Neuronal stem cell (in vitro differentiated cells): ENCODE results near the gene ADGRE1.

Experiments used
- DNase-seq: peaks from one replicate; pipeline ENCODE4 v3.0.0-alpha.2; 2013; ENCODE audit warnings: low spot score
- H2AFZ ChIP-seq: one replicate; pipeline ENCODE4 v1.6.1; 2013; ENCODE audit warnings: mild to moderate bottlenecking, low read length, inconsistent platforms
- H2AK5ac ChIP-seq: 2 replicates; pipeline ENCODE4 v1.6.1; 2013; ENCODE audit warnings: low read depth, mild to moderate bottlenecking, inconsistent platforms, low read length, moderate library complexity, mixed read lengths
- H2BK120ac ChIP-seq: 2 replicates; pipeline ENCODE4 v1.6.1; 2013; ENCODE audit warnings: low read depth, mild to moderate bottlenecking, inconsistent platforms, low read length, moderate library complexity, mixed read lengths
- H2BK12ac ChIP-seq: one replicate; pipeline ENCODE4 v1.6.1; 2013; ENCODE audit warnings: low read length, inconsistent platforms
- H2BK15ac ChIP-seq: 2 replicates; pipeline ENCODE4 v1.6.1; 2013; ENCODE audit warnings: mild to moderate bottlenecking, low read length, inconsistent platforms, mixed read lengths
- H2BK5ac ChIP-seq: one replicate; pipeline ENCODE4 v1.6.1; 2013; ENCODE audit warnings: inconsistent platforms, mild to moderate bottlenecking, low read length, moderate library complexity
- H3K14ac ChIP-seq: one replicate; pipeline ENCODE4 v1.6.1; 2013; ENCODE audit warnings: low read length, inconsistent platforms
- H3K18ac ChIP-seq: 2 replicates; pipeline ENCODE4 v1.6.1; 2013; ENCODE audit warnings: low read length, inconsistent platforms
- H3K23ac ChIP-seq: 2 replicates; pipeline ENCODE4 v1.6.1; 2013; ENCODE audit warnings: low read depth, mild to moderate bottlenecking, mixed read lengths, low read length, inconsistent platforms; ENCODE audit not compliant: poor library complexity
- H3K27ac ChIP-seq: replicated peaks from 3 replicates; pipeline ENCODE4 v1.5.1; 2013; ENCODE audit warnings: low read length, inconsistent platforms
- H3K27me3 ChIP-seq, 3 experiments: 2 replicates each; pipeline ENCODE4 v1.6.1; 2013; ENCODE audit warnings: low read length in 3 of 3, mild to moderate bottlenecking in 2 of 3, inconsistent platforms in 1 of 3, low read depth in 1 of 3, mixed read lengths in 1 of 3, moderate library complexity in 1 of 3; ENCODE audit not compliant: control insufficient read depth in 3 of 3, insufficient read depth in 3 of 3
- H3K36me3 ChIP-seq, 2 donors: replicated peaks in 1 of 2; 2 replicates each; pipeline ENCODE4 v1.6.1; 2013; ENCODE audit warnings: low read length in 2 of 2; ENCODE audit not compliant: control insufficient read depth in 2 of 2, insufficient read depth in 2 of 2
- H3K4ac ChIP-seq: 2 replicates; pipeline ENCODE4 v1.6.1; 2013; ENCODE audit warnings: inconsistent platforms, mild to moderate bottlenecking, low read length, moderate library complexity
- H3K4me1 ChIP-seq, 2 donors: 1 replicate in 1 of 2; 2 replicates in 1 of 2; pipeline ENCODE4 v1.6.1; 2013; ENCODE audit warnings: low read length in 2 of 2, low read depth in 1 of 2; ENCODE audit not compliant: control insufficient read depth in 2 of 2, insufficient read depth in 1 of 2
- H3K4me2 ChIP-seq: one replicate; pipeline ENCODE4 v1.6.1; 2013; ENCODE audit warnings: mild to moderate bottlenecking, low read length, inconsistent platforms; ENCODE audit not compliant: insufficient read depth, poor library complexity, severe bottlenecking
- H3K4me3 ChIP-seq, 2 donors: 2 replicates each; pipeline ENCODE4 v1.5.1; 2013; ENCODE audit warnings: low read length in 2 of 2, mild to moderate bottlenecking in 2 of 2, inconsistent platforms in 1 of 2, moderate library complexity in 1 of 2
- H3K79me1 ChIP-seq: one replicate; pipeline ENCODE4 v1.6.1; 2013; ENCODE audit warnings: low read depth, mild to moderate bottlenecking, inconsistent platforms, low read length, moderate library complexity
- H3K9ac ChIP-seq: one replicate; pipeline ENCODE4 v1.6.1; 2013; ENCODE audit warnings: mild to moderate bottlenecking, low read depth, low read length, inconsistent platforms; ENCODE audit not compliant: poor library complexity
- H3K9me3 ChIP-seq, 2 donors: replicated peaks in 1 of 2; 2 replicates each; pipeline versions ENCODE3 to v1.6.1; 2013; ENCODE audit warnings: low read length in 2 of 2, mild to moderate bottlenecking in 2 of 2, inconsistent platforms in 1 of 2, low read depth in 1 of 2, mixed read lengths in 1 of 2, moderate library complexity in 1 of 2; ENCODE audit not compliant: control insufficient read depth in 2 of 2, insufficient read depth in 1 of 2
- H4K8ac ChIP-seq: one replicate; pipeline ENCODE4 v1.6.1; 2013; ENCODE audit warnings: low read depth, mild to moderate bottlenecking, inconsistent platforms, low read length, moderate library complexity
- H4K91ac ChIP-seq: one replicate; pipeline ENCODE4 v1.6.1; 2013; ENCODE audit warnings: low read length, low read depth, mild to moderate bottlenecking, inconsistent platforms; ENCODE audit not compliant: poor library complexity
- WGBS, 2 donors: extraction: QIAGEN DNeasy Blood & Tissue Kit; methylation state at CpG; one replicate each; pipeline ENCODE4 v1.1.7; 2013; ENCODE audit warnings: missing lambda C conversion rate in 2 of 2, mixed read lengths in 1 of 2; ENCODE audit not compliant: insufficient read length in 2 of 2, insufficient replicate concordance in 1 of 2; ENCODE audit errors: extremely low coverage in 2 of 2; 5-methylcytosine and 5-hydroxymethylcytosine counted together

The ADGRE1 gene

DNA sequence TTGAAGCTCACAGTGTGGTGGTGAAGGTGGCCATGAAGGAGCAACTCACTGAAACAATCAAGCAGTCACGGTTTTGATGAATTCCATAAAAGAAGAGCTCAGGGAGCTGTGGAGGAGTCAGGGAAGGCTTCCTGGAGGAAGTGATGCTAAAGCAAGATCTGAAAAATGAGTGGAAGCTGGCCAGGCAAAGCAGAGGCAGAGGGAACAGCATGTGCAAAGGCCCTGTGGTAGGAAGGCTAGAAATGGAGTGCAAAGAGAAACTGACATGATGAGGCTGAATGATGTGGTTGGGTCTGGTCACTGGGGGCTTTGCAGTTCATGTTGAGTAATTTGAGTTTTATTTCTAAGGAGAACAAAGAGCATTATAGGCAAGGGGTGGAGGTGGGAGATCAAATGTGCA is 6.9 kb downstream of the ADGRE1 start:
- Histone ChIP-seq H3K4me3 (no peak overlapping the region), H2AFZ (no peak overlapping the region), H2BK5ac (no peak overlapping the region), H3K4me2 (no peak overlapping the region), H2BK12ac (no peak overlapping the region), H3K18ac (no peak overlapping the region), H3K23ac (no peak overlapping the region), H3K4ac (no peak overlapping the region), H3K14ac (no peak overlapping the region), H3K9me3 (peaks cover 0 to 24% of the 10 kb centered on the region in 2 donors), H3K79me1 (no peaks in the 10 kb centered on the region), H3K9ac (no peak overlapping the region), H3K27ac (no peak overlapping the region), H2BK120ac (no peak overlapping the region), H4K91ac (no peak overlapping the region), H3K4me1 (no peaks in the 10 kb centered on the region), H3K27me3 (no peaks in the 10 kb centered on the region), H2BK15ac (no peak overlapping the region), H4K8ac (no peak overlapping the region), H2AK5ac (no peak overlapping the region), H3K36me3 (no peaks in the 10 kb centered on the region)
- WGBS, 2 donors = no CpG with 5 or more reads among the region's 1 CpG
- no peak for DNase-seq

DNA sequence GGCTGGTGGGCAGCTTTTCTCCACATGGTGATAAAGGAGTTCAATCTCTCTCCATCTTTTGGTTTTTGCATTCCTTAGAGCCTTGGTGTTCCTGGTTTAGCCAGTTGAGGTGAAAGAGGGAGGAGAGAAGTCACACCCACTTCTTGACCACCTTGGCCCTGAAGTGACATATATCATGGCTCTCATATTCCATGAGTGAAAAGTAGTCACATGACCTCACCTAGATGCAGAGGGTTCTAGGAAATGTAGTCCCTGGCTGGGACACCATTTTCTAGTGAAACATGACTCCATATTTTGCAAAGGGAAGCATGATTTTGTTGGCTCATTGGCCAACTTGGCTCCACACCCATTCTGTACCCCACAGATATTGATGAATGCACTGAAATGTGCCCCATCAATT is 16.1 kb downstream of the ADGRE1 start:
- no peak overlapping the region for H2BK120ac ChIP-seq
- H3K27me3 ChIP-seq = no peaks in the 10 kb centered on the region
- H3K9me3 ChIP-seq = peaks cover 0 to 34% of the 10 kb centered on the region in 2 donors
- no peak overlapping the region for H4K91ac ChIP-seq
- DNase-seq = no peak
- no peak overlapping the region for H3K4me3 ChIP-seq
- no peaks in the 10 kb centered on the region for H3K79me1 ChIP-seq
- H3K9ac ChIP-seq = no peak overlapping the region
- no peak overlapping the region for H2BK15ac ChIP-seq
- H3K14ac ChIP-seq = no peak overlapping the region
- no peak overlapping the region for H4K8ac ChIP-seq
- H3K23ac ChIP-seq = no peak overlapping the region
- H3K4ac ChIP-seq = no peak overlapping the region
- H2BK12ac ChIP-seq = no peak overlapping the region
- no peaks in the 10 kb centered on the region for H3K4me1 ChIP-seq
- H2AFZ ChIP-seq = no peak overlapping the region
- H3K18ac ChIP-seq = no peak overlapping the region
- H3K4me2 ChIP-seq = no peak overlapping the region
- no peak overlapping the region for H2AK5ac ChIP-seq
- peaks cover 0 to 3% of the 10 kb centered on the region in 2 donors for H3K36me3 ChIP-seq
- H2BK5ac ChIP-seq = no peak overlapping the region
- no peak overlapping the region for H3K27ac ChIP-seq

DNA sequence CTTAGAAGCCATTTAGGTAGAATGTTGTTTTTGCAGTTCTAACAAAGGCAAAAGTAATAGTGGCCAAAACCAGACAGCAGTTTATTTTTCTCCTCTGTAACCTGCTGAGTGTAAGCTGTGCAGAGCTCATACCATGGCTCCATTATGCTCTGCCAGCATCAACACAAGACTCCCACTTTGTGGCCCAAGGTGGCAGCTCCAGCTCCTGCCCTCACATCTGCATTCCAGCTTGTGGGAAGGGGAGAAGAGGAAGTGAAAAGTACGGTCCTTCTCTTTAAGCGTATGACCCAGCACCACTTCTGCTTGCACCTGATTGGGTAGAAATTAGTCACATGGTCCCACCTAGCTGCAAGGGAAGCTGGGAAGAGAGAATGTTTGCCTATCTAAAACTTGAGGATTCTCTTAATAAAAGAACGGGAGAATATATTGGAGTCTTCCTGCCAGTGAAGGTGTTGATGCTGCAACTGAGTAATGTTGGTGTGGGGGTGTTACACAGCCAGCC is 19.2 kb downstream of the ADGRE1 start:
- H3K9me3 ChIP-seq = peaks cover 0 to 26% of the 10 kb centered on the region in 2 donors
- DNase-seq = no peak

DNA sequence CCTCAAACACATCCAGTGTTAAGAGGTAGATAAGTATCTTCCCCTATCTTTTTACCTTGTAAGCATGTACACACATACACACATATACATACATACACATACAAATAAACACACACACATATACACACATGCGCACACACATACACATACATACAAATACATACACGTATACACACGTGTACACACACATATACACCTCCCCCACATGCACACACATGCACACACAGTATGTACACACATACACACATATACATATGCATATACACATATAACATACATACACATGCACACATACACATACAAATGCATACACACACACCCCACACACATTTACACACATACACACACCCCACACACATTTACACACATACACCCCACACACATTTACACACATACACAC is 24.1 kb downstream of the ADGRE1 start:
- H3K4me3 ChIP-seq = no peak overlapping the region
- H2BK5ac ChIP-seq = no peak overlapping the region
- H3K4ac ChIP-seq = no peak overlapping the region
- H3K4me1 ChIP-seq = no peaks in the 10 kb centered on the region
- no peak overlapping the region for H3K14ac ChIP-seq
- H3K27ac ChIP-seq = no peak overlapping the region
- no peak overlapping the region for H4K8ac ChIP-seq
- H2BK120ac ChIP-seq = no peak overlapping the region
- H3K36me3 ChIP-seq = no peaks in the 10 kb centered on the region
- no peak overlapping the region for H3K4me2 ChIP-seq
- H3K23ac ChIP-seq = no peak overlapping the region
- H3K9me3 ChIP-seq = peaks cover 5 to 34% of the 10 kb centered on the region in 2 donors
- no peak overlapping the region for H2AK5ac ChIP-seq
- H3K27me3 ChIP-seq = no peaks in the 10 kb centered on the region
- no peak overlapping the region for H3K18ac ChIP-seq
- no peak for DNase-seq
- H2BK15ac ChIP-seq = no peak overlapping the region
- no peak overlapping the region for H4K91ac ChIP-seq
- no peak overlapping the region for H2BK12ac ChIP-seq
- no peaks in the 10 kb centered on the region for H3K79me1 ChIP-seq
- no peak overlapping the region for H2AFZ ChIP-seq
- H3K9ac ChIP-seq = no peak overlapping the region
- no CpG with 5 or more reads among the region's 3 CpGs for WGBS, 2 donors

More for the DNA sequence above, 19.2 kb downstream of the ADGRE1 start:
- Histone ChIP-seq H3K4me3 (no peak overlapping the region), H3K14ac (no peak overlapping the region), H2BK15ac (no peak overlapping the region), H3K36me3 (peaks cover 0 to 2% of the 10 kb centered on the region in 2 donors), H3K4ac (no peak overlapping the region), H2BK120ac (no peak overlapping the region), H2AK5ac (no peak overlapping the region), H2BK5ac (no peak overlapping the region), H3K79me1 (no peaks in the 10 kb centered on the region), H2BK12ac (no peak overlapping the region), H2AFZ (no peak overlapping the region), H3K9ac (no peak overlapping the region), H3K18ac (no peak overlapping the region), H4K8ac (no peak overlapping the region), H3K4me1 (no peaks in the 10 kb centered on the region), H4K91ac (no peak overlapping the region), H3K27me3 (no peaks in the 10 kb centered on the region), H3K23ac (no peak overlapping the region), H3K4me2 (no peak overlapping the region), H3K27ac (no peak overlapping the region)
- no CpG with 5 or more reads among the region's 3 CpGs for WGBS, 2 donors
